SK-N-SH treated with all-trans-retinoic acid at 6 μM for 48 hours (cell line): ENCODE measurements around the gene LCA5.

ENCODE experiments used
- ATAC-seq: fragments of 200-7000 bp; cut with Tn5 transposase; 3 replicates; pipeline ENCODE4 v1.9.1; 2020; ENCODE audit warnings: mild to moderate bottlenecking, moderate library complexity
- ARNTL ChIP-seq: fragments of 450-650 bp; formaldehyde crosslinking; IDR thresholded peaks from 2 replicates; pipeline ENCODE4 v1.5.0; 2020; ENCODE audit warnings: low read depth, mild to moderate bottlenecking, moderate library complexity, borderline replicate concordance
- BACH2 ChIP-seq: fragments of 250-450 bp; sonication (Bioruptor Pico); IDR thresholded peaks from 2 replicates; pipeline ENCODE4 v1.9.0; 2021; ENCODE audit warnings: mild to moderate bottlenecking, borderline replicate concordance
- CREB5 ChIP-seq: fragments of 250-450 bp; sonication (Bioruptor Pico); IDR thresholded peaks from 2 replicates; pipeline ENCODE4 v1.5.1; 2020; ENCODE audit warnings: low read depth, mild to moderate bottlenecking, moderate library complexity
- CSDC2 ChIP-seq: fragments of 250-450 bp; sonication (Bioruptor Pico); IDR thresholded peaks from 2 replicates; pipeline ENCODE4 v1.5.0; 2020; ENCODE audit warnings: mild to moderate bottlenecking, moderate library complexity
- CSRNP3 ChIP-seq: fragments of 250-450 bp; sonication (Bioruptor Pico); IDR thresholded peaks from 2 replicates; pipeline ENCODE4 v1.5.1; 2021; ENCODE audit warnings: mild to moderate bottlenecking, moderate library complexity
- ESRRG ChIP-seq: fragments of 250-450 bp; sonication (Bioruptor Pico); IDR thresholded peaks from 2 replicates; pipeline ENCODE4 v1.6.1; 2021; ENCODE audit warnings: mild to moderate bottlenecking
- GLIS3 ChIP-seq: fragments of 250-450 bp; sonication (Bioruptor Pico); IDR thresholded peaks from 2 replicates; pipeline ENCODE4 v1.5.0; 2020; ENCODE audit warnings: mild to moderate bottlenecking, moderate library complexity
- ISL1 ChIP-seq: fragments of 250-450 bp; sonication (Bioruptor Pico); IDR thresholded peaks from 2 replicates; pipeline ENCODE4 v2.1.2; 2022; ENCODE audit warnings: mild to moderate bottlenecking, moderate library complexity
- OSR1 ChIP-seq: fragments of 250-450 bp; sonication (Bioruptor Pico); IDR thresholded peaks from 2 replicates; pipeline ENCODE4 v1.8.0; 2022; ENCODE audit warnings: moderate library complexity, mild to moderate bottlenecking, inconsistent platforms
- POU6F1 ChIP-seq: fragments of 250-450 bp; sonication (Bioruptor Pico); IDR thresholded peaks from 2 replicates; pipeline ENCODE4 v1.8.0; 2021; ENCODE audit warnings: low read depth, mild to moderate bottlenecking, moderate library complexity, borderline replicate concordance
- PPARA ChIP-seq: fragments of 250-450 bp; sonication (Bioruptor Pico); IDR thresholded peaks from 2 replicates; pipeline ENCODE4 v1.5.0; 2020; ENCODE audit warnings: mild to moderate bottlenecking, borderline replicate concordance
- RARB ChIP-seq: fragments of 250-450 bp; sonication (Bioruptor Pico); IDR thresholded peaks from 2 replicates; pipeline ENCODE4 v1.8.0; 2021; ENCODE audit warnings: mild to moderate bottlenecking, moderate library complexity
- SNAI2 ChIP-seq: fragments of 250-450 bp; sonication (Bioruptor Pico); IDR thresholded peaks from 2 replicates; pipeline ENCODE4 v1.5.0; 2020; ENCODE audit warnings: mild to moderate bottlenecking, moderate library complexity
- TOX ChIP-seq: fragments of 250-450 bp; sonication (Bioruptor Pico); IDR thresholded peaks from 2 replicates; pipeline ENCODE4 v1.8.0; 2021; ENCODE audit warnings: mild to moderate bottlenecking, moderate library complexity, borderline replicate concordance
- TSHZ2 ChIP-seq: fragments of 250-450 bp; sonication (Bioruptor Pico); IDR thresholded peaks from 2 replicates; pipeline ENCODE4 v1.5.0; 2020; ENCODE audit warnings: mild to moderate bottlenecking, moderate library complexity
- ZC3H10 ChIP-seq: fragments of 250-450 bp; sonication (Bioruptor Pico); IDR thresholded peaks from 2 replicates; pipeline ENCODE4 v1.5.1; 2021; ENCODE audit warnings: mild to moderate bottlenecking, moderate library complexity
- ZFP3 ChIP-seq: fragments of 250-450 bp; sonication (Bioruptor Pico); IDR thresholded peaks from 2 replicates; pipeline ENCODE4 v1.5.0; 2020; ENCODE audit warnings: mild to moderate bottlenecking, moderate library complexity
- ZFP30 ChIP-seq: fragments of 450-650 bp; formaldehyde crosslinking; IDR thresholded peaks from 2 replicates; pipeline ENCODE4 v1.5.0; 2022; ENCODE audit warnings: mild to moderate bottlenecking, moderate library complexity
- ZNF565 ChIP-seq: fragments of 450-650 bp; formaldehyde crosslinking; conservative IDR thresholded peaks from 2 replicates; pipeline ENCODE4 v1.5.0; 2020; ENCODE audit warnings: low read depth, mild to moderate bottlenecking, moderate library complexity
- ZNF70 ChIP-seq: fragments of 450-650 bp; formaldehyde crosslinking; IDR thresholded peaks from 2 replicates; pipeline ENCODE4 v1.5.0; 2020; ENCODE audit warnings: mild to moderate bottlenecking, moderate library complexity

Gene LCA5

GRCh38 chr6:79554305-79554704, 17.1 kb upstream of the LCA5 start (continued):
- no peak for TF ChIP-seq GLIS3 (CRISPR knock-in tag)

- no peak for ATAC-seq
- no peak for TF ChIP-seq TSHZ2 (CRISPR knock-in tag)
- TF ChIP-seq RARB (CRISPR knock-in tag), result no peak
- no peak for TF ChIP-seq ZNF70 (CRISPR knock-in tag)
- TF ChIP-seq OSR1 (CRISPR knock-in tag), result no peak
- TF ChIP-seq ARNTL (CRISPR knock-in tag), result no peak
- no peak for TF ChIP-seq TOX (CRISPR knock-in tag)
- no peak for TF ChIP-seq ESRRG
- no peak for TF ChIP-seq ZFP3 (CRISPR knock-in tag)
- no peak for TF ChIP-seq ZNF565
- TF ChIP-seq SNAI2 (CRISPR knock-in tag), result no peak
Observed at GRCh38 chr6:79551401-79551800, 14.2 kb upstream of the LCA5 start.

GRCh38 chr6:79548304-79548703, 11.1 kb upstream of the LCA5 start:
- TF ChIP-seq ISL1 (CRISPR knock-in tag) (no peak), ARNTL (CRISPR knock-in tag) (no peak), SNAI2 (CRISPR knock-in tag) (no peak), BACH2 (no peak), CREB5 (no peak), GLIS3 (CRISPR knock-in tag) (no peak), ZNF565 (no peak), ZC3H10 (CRISPR knock-in tag) (no peak), ZFP3 (CRISPR knock-in tag) (no peak), ESRRG (no peak), TSHZ2 (CRISPR knock-in tag) (no peak), POU6F1 (no peak), ZFP30 (CRISPR knock-in tag) (no peak), TOX (CRISPR knock-in tag) (no peak), ZNF70 (CRISPR knock-in tag) (no peak), RARB (CRISPR knock-in tag) (no peak), CSDC2 (CRISPR knock-in tag) (no peak), CSRNP3 (no peak), PPARA (CRISPR knock-in tag) (no peak)
- ATAC-seq, result no peak
